Cardiac septum (tissue), 1 donor: ENCODE measurements around the gene ADGRA1. TPM values are rescaled to one million over a fixed set of nuclear protein-coding genes. Genes with fewer than 3 reads are reported as not detected.
A peak's percentile ranks its signal among the peaks of the same experiment; 100 is the strongest.
"Not testable (repeated sequence)": the region's sequence is repeated elsewhere in the genome, so short reads cannot be mapped to it uniquely, and the experiment has no call there.

Experiments used
- DNase-seq: peaks from one replicate; pipeline ENCODE4 v3.0.0-alpha.2; 2020; ENCODE audit warnings: low spot score
- intact Hi-C: fragments of 100-400 bp; cut with DNase I; formaldehyde crosslinking; loops from one replicate; pipeline ENCODE4 v1.14.0; 2022
- total RNA-seq: library from RNA; stranded (reverse); fragmentation: NEBNext Ultra II Directional; extraction: Animal tissue kit (Norgen Biotek cat#: 25700); gene quantifications from one replicate; pipeline ENCODE4 v1.2.1, GENCODE V29; 2021
- donor health status: DM: no; HTN: no; CAD: no.

Gene ADGRA1
- total RNA-seq, 1 donor from 2014 or later, result 0.19 TPM

DNA sequence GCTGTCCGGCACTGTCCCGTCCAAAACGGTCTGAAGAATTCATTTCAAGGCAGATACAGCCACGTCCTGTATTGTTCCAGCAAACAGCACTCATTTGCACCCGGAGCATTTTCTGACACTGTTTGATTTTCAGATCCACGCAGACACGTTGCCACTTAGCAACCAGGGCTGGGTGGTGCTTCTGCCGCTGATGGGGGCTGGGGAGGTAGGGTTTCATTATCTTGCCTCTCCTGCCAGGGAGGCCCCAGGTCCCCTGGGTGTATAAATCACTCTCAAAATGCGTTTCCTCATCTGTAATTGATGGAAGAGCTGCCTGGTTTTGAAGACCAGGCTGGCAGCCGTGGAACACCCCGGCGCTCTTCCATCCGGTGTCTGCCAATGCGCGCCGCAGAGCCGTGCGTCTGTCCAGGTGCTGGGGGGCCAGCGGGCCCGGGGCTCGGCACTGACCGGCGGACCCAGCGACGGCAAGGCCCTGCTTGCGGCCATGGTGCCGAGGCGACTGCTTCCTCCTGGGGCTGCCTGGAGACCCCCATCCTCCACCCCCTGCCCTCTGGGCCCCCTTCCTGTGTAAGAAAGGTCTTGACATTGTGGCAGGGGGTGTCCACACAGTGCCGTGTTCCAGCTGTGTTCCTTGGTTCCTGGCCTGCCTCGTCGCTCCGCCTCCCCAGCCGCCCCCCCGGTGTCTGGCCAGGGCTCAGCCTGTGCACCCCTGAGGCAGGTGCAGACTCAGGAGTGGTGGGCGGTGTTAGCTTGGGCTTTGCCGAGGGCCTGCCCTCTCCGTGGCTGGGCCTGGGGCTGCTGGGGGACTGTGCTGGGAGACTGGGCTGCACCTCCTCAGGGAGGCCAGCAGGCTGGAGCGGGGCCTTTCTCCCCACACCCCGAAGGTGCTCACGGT lies 16.6 kb downstream of the ADGRA1 start:
- no peak for DNase-seq
- intact Hi-C loops, result no loop called here

DNA sequence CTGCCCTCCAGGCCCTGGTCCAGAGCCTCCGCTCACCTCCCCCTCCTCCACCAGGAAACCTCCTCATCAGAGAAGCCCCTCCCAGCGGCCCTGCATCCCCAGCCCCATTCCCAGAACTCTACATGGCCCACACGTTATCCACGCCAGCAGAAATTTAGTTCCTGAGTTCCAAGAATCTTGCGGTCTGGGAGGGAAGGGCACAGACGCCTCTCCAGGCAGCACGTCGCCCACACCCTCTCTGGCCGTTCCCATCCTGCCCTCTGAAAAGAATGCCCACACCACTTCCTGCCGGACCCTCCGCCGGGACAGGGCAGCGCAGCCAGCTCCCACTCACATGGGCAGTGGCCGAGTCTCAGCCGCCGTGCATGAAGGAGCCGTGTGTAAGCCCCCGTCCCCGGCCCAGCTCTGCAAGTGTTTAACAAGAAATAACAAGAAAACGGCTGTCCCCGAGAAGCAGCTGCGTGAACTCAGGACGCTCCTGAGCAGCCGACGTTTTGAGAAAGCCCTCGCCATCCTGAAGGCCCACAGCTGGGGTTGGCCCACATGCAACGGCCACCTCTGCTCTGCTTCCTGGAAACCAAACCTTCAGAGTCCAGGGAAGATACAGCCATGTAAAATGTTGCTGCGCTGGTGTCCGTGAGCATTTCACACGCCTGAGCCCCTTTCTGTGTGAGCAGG lies 17.4 kb downstream of the ADGRA1 start:
- intact Hi-C loops, result no loop called here
- no peak for DNase-seq

DNA sequence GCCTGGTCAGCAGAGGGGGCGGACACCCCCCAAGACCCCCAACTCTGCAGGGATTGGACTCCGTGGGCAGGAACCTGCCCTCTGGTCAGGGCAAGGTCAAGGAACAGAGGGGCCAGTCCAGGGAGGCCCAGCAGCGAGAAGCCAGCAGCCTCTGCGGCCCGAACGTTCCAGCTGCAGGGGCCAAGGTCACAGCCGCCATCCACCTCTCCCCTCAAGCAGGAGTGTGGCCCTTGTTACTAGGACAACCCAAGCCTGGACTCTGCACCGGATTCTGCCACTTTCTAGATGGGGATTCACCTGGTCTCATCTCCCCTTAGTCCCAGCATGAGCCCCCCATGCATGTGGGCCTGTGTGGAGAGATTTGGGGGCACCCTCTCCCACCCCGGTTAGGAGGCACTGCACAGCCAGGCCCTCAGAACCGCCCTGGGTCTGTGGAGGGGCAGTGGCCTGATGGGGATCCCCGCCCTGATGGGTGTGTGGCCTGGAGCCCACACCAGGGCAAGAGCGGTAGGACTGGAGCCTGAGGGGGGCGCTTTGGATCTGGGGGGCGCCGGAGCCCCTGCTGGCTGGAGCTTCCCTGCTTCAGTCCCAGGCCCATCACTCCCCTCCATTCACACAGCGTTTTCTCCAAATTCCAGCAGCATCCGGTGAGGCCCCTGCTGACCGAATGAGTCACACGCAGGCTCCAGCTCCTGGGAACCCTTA lies 18.1 kb downstream of the ADGRA1 start:
- intact Hi-C loops, result no loop called here
- DNase-seq, result no peak

DNA sequence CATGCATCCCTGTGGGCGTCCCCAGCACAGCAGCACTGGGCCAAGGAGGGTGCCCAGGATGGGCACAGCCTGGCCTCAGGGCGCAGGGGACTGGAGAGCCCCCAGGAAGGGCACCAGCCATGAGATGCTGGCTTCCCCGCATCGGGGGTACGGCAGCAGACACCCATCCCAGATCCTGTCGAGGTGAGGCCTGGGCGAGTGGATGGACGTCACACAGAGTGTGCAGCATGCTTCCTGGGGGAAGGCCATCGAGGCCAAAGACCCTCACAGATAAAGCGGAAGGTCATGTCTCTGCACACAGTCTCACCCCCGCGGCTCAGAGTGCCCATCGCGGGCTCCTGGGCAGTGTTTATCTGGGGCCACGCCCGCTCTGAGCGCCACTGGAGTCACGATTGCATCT lies 18.8 kb downstream of the ADGRA1 start:
- no peak for DNase-seq
- intact Hi-C loops, result no loop called here

DNA sequence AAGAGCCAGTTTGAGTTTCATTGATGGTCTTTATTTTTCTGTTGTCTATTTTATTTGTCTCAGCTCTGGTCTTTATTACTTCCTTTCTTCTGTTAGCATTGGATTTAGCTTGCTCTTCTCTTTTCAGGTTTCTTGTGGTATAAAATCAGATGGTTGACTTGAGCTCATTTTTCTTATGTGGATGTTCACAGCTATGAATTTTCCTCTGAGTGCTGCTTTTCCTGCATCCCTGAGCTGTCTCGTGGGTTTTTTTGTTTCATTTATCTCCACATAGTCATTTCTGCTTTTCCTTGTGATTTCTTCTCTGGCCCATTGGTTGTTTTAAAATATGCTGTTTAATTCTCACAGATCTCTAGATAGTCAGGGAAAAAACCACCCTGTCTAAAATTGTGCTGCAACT lies 19.7 kb downstream of the ADGRA1 start:
- intact Hi-C loops, result no loop called here
- DNase-seq, result no peak

DNA sequence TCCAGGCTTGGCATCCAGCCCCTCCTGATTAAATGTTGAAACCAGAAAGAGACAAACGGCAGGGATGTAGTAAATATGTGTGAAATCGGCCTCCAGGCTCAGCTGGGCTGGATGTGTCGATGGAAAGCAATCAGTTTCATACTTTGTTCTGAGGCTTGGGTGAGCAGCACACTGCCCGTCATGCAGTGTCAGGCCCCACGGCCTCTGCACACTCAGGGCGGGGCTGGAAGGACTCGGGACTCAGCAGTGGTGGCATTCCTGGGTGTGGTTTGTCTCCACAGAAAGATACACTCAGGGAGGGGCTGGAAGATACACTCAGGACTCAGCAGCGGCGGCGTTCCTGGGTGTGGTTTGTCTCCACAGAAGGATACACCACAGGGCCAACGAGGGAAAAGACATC lies 22.0 kb downstream of the ADGRA1 start:
- intact Hi-C loops, result no loop called here

DNA sequence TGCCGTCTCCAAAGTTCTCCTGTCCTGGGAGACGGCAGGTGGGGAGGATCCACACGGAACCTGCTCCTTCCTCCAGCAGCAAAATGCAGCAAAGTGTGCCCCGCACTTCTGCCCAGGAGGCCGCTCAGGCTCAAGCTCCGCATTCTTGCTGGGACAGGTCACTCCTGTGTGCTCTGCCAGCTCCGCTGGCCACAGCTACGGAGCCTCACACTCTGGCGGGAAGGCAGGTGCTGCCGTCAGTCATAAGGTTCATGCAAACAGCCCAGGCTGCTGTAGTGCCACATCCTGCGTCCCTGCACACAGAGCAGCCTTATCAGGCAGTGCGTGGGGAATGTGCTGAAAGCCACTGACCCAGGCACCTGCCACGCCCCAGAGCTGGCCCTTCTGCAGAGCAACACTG lies 22.4 kb downstream of the ADGRA1 start:
- intact Hi-C loops, result no loop called here
- DNase-seq, result no peak

More for the DNA sequence above, 22.0 kb downstream of the ADGRA1 start:
- no peak for DNase-seq

DNA sequence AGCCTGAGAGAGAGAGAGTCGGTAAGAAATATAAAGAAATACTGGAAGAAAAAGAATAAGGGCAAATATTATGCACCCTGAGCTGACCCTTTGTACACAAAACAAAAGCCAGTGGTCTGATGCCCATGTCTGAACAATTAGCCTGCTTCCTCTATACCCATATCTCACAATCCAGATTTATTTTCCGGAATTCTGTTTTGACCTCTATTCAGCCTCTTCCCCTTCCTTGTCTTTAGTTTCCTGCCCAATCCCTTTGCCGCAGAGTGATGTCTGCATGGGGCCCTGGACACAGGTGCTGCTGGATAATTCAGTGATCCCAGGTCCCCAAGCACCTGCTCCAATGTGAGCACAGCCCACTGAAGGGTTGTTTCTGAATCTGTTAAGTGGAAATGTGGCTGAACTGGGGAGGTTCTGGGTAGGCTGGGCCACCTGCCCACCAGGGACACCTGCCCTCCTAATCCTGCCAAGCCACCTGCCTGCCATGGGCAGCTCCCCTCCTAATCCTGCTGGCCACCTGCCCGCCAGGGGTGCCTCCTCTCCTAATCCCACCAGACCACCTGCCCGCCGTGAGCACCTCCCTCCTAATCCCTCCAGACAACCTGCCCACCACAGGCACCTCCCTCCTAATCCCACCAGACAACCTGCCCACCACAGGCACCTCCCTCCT lies 23.0 kb downstream of the ADGRA1 start:
- intact Hi-C loops, result no loop called here
- no peak for DNase-seq

DNA sequence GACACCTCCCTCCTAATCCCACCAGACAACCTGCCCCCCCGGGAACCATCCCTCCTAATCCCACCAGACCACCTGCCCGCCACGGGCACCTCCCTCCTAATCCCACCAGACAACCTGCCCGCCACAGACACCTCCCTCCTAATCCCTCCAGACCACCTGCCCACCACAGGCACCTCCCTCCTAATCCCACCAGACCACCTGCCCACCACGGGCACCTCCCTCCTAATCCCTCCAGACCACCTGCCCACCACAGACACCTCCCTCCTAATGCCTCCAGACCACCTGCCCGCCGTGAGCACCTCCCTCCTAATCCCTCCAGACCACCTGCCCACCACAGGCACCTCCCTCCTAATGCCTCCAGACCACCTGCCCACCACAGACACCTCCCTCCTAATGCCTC lies 23.9 kb downstream of the ADGRA1 start:
- intact Hi-C loops, DNase-seq: not testable (repeated sequence)

DNA sequence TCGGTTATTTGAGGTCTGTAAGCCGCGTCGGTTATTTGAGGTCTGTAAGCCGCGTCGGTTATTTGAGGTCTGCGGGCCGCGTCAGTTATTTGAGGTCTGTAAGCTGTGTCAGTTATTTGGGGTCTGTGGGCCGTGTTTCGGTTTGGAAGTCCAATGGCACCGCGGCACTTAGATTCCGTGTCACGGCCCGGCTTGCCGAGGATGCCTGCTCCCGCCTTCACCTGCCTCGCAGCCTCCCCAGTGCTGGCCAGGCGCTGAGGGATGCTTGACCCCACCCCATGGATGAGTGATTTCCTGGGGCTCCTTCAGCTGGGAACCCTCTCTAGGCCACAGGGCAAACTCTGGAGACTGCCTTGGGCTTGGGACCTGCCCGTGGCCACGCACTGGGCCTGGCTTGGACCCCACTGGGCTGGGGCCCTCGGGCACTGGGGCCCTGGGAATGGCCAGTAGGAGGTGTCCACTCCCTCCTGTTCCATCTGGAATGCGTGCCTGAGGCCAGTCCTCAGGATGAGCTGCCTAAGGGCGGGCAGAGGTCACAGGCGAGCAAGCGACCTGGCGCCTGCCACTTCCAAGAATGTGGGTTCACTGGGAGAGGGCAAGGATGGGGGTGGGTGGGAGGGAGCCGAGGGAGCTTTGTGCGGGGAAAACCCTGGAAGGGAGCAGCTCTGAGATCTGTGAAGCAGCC lies 25.6 kb downstream of the ADGRA1 start:
- no peak for DNase-seq
- intact Hi-C loops, result no loop called here

DNA sequence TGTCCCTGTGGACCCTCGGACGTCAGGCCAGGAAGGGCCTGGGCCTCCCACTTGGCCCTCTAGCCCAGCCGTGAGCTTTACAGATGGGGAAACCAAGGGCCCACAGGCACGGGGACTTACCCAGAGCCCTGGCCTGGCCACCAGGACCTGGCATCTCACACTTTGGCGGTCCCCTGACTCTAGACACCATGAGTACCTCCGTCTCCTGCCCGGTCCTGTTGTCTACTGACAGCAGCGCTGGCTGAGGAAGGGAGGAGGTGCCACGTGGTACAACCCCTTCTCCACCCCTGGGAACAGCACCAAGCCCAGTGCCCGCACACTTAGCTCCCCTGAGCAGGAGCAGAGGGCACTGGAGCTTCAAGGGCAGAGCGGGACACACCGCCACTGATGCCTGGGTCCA lies 26.1 kb downstream of the ADGRA1 start:
- DNase-seq, result no peak
- intact Hi-C loops, result no loop called here

DNA sequence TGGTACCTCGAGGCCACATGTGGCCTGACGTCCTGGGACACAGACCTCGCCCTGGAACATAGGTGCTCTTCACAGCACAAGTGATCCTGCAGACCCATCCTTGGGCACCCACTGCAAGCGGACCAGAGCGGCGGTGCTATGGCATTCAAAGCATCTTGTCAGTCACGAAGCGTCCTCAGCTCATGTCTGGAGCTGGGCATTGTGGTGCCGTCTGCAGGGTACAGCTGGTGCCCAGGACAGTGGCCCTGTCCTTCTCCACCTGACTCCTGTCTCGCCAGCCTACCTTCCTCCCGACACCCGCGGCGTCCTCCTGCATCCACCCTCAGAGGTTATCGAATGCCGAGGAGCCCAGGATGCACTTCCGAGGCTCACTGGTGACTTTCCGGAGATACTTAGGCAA lies 26.5 kb downstream of the ADGRA1 start:
- DNase-seq, result no peak
- intact Hi-C loops, result no loop called here

DNA sequence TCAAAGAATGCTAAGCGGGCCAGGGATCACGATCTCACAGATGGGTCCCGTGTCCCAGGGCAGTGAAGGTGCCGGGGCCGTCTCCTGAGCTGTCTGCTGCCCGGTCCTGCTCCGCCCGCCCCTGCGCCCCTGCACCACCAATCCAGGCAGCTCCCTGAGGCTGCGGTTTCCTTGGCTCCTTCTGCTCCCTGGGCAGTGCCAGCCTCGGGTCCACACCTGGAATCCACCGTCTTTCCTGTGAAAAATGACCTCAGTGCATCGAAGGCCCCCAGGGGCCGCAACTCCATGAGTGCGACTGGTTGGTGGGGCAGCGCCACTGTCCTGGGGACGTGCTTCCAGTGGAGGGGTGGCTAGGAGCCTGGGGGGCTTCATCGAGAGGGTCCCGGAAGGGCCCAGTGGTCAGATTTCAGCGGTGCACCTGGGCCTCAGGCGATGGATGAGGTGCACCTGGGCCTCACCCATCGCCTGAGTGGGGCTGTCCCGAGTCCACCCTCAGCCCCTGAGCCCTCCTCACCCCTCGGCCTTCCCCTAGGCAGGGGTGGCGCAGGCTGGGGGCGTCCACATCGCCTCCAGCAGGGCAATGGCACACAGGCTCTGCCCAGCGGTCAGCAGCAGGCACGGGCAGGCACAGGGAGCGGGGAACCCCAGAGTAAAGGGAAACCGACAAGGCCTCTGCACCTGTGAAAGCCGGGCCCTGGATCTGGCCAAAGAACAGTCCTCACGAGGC lies 27.2 kb downstream of the ADGRA1 start:
- intact Hi-C loops, result no loop called here
- DNase-seq, result no peak

DNA sequence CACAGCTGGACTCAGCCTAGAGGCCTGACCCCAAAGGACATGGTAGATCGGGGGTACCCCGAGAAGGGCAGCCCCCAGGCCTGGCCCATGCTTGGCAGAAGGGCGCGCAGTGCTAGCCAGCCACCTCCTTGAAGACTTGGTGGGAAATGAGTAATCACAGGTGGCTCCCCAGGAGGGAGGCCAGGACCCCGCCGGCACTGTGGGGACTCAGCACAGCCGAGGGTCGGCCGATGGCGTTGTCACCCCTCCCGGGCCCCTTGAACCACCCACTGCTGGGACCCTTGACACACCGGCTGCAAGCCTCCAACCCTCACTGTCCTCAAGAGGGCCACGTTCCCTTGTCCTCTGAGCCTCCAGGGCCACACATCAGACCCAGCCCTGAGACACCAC lies 27.7 kb downstream of the ADGRA1 start:
- DNase-seq, result no peak
- intact Hi-C loops, result no loop called here

DNA sequence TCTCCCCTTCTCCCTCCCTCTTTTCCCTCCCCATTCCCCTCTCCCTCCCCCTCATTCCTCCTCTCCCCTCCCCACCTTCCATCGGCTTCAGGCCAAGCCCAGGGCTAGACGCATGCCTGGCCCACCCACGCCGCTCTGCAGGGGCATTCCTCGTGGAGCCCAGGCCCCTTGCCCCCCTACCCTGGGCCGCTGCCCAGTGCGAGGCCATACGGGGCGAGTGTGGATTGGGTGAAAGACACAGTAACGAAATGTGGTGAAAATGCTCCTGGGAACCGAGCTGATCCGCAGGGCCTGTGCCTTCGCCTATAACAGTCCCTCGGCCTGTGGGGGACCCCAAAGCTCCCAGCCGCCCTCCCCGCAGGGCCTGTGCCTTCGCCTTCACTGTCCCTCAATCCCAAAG lies 28.3 kb downstream of the ADGRA1 start:
- no peak for DNase-seq
- intact Hi-C loops, result no loop called here

DNA sequence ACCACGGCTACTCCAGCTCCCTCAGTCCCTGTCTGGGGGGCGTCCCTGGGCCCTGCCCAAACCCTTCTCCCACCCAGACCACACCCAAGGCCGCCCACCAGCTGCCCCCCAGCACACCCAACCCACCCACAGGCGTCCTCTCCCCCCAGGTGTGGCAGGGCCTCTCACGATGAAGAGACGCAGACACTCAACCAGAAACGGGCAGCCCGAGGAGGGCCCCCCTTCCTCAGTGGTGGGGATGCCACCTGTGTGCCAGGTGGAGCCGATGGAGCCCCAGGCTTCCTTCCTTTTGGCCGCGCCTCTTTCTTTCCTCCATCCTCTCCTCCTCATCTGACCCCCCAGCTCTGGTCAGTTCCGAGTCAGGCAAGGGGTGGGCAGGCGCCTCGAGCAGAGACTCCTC lies 28.7 kb downstream of the ADGRA1 start:
- intact Hi-C loops, result no loop called here
- DNase-seq, result no peak

DNA sequence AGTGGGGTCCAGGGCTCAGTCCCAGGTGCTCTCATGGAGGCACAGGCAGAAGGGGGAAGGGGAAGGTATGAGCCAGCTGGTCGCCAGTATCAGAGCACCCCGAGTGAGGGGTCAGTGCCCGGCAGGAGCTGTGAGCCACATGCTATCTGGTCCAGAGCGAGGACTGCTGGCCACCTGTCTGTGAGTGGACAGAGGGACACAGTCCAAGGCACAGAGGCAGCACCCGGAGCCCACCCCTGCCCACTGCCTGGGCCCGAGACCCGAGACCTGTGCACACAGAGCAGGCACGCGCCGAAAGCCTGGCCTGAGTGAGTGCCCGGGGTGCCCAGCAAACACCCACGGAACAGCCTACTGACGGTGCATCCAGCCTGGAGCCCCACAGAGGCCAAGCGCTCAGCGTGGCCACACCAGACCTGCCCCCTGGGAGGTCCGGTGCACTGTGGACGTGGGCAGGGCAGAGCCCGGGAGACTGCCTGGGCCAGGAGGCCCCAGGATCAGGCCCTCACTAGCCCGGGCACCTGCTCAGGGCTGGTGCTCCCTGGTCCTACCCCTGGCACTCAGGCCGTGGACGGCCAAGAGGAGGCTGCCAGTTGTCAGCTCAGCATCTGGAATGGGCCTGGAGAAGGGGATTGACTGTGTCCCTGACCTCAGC lies 29.4 kb downstream of the ADGRA1 start:
- no peak for DNase-seq
- intact Hi-C loops, result no loop called here

DNA sequence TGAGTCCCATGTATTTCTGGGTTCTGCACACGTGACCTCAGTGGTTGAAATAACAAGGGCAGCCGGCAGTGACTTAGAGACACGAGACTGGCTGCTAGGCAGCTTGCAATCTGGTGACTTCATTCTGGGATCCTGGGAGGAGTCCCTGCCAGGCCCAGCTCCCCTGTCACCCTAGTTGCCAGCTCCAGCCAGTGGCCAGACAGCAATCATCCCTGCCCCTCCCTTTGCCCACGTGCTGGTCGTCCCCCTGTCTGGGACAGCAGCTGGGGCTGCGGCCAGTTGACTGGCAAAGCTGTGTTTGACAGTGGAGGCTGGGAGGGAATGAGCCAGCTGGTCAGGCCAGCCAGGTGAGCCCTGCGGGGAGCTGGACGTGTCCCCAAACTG lies 30.0 kb downstream of the ADGRA1 start:
- intact Hi-C loops, result no loop called here
- DNase-seq, result peak; percentile 84
